Liver (tissue), 9 donors: Measurements from ENCODE around the gene PHACTR4. TPM values are rescaled to one million over a fixed set of nuclear protein-coding genes. Genes with fewer than 3 reads are reported as not detected.

ENCODE experiments used
- DNase-seq: peaks from one replicate; pipeline ENCODE4 v3.0.0-alpha.2; 2017; ENCODE audit warnings: low spot score
- H3K27ac ChIP-seq, 2 donors: one replicate each; pipeline ENCODE4 v1.7.0; 2013; ENCODE audit warnings: inconsistent platforms in 2 of 2, low read length in 2 of 2, control low read depth in 1 of 2, low read depth in 1 of 2, mild to moderate bottlenecking in 1 of 2
- H3K27me3 ChIP-seq, 4 donors: one replicate each; pipeline versions ENCODE4 v1.6.1 to v1.7.0; 2013; ENCODE audit warnings: low read length in 3 of 4, inconsistent platforms in 1 of 4, mild to moderate bottlenecking in 1 of 4, moderate library complexity in 1 of 4; ENCODE audit not compliant: control insufficient read depth in 4 of 4, insufficient read depth in 4 of 4
- H3K36me3 ChIP-seq, 4 donors: one replicate each; pipeline versions ENCODE4 v1.6.1 to v1.7.0; 2013; ENCODE audit warnings: low read length in 3 of 4, mild to moderate bottlenecking in 3 of 4, low read depth in 1 of 4, moderate library complexity in 1 of 4; ENCODE audit not compliant: control insufficient read depth in 4 of 4, insufficient read depth in 3 of 4
- H3K4me1 ChIP-seq, 4 donors: one replicate each; pipeline versions ENCODE4 v1.6.1 to v1.7.0; 2013; ENCODE audit warnings: low read length in 3 of 4, mild to moderate bottlenecking in 3 of 4, moderate library complexity in 1 of 4; ENCODE audit not compliant: control insufficient read depth in 4 of 4, insufficient read depth in 4 of 4
- H3K4me3 ChIP-seq, 3 donors: one replicate each; pipeline versions ENCODE4 v1.6.1 to v1.7.0; 2013; ENCODE audit warnings: low read length in 3 of 3, control low read depth in 1 of 3, low read depth in 1 of 3, mild to moderate bottlenecking in 1 of 3
- H3K9ac ChIP-seq, 2 donors: one replicate each; pipeline ENCODE4 v1.7.0; 2013; ENCODE audit warnings: low read length in 2 of 2, mild to moderate bottlenecking in 2 of 2, moderate library complexity in 2 of 2, control low read depth in 1 of 2, low read depth in 1 of 2
- H3K9me3 ChIP-seq, 4 donors: one replicate each; pipeline versions ENCODE4 v1.6.1 to v1.7.0; 2013; ENCODE audit warnings: low read length in 3 of 4; ENCODE audit not compliant: control insufficient read depth in 4 of 4
- CTCF ChIP-seq: fragments of 150-350 bp; IDR thresholded peaks from 2 replicates; pipeline ENCODE4 v1.5.1; 2017; ENCODE audit warnings: improper control_type of control experiment, low read depth, low read length; ENCODE audit not compliant: missing input control
- EGR1 ChIP-seq, 2 donors: IDR thresholded peaks; 2 replicates each; pipeline ENCODE4 v1.6.1; 2016 to 2018; ENCODE audit warnings: antibody characterized with exemption in 2 of 2, low read depth in 2 of 2
- FOXA1 ChIP-seq: IDR thresholded peaks from 2 replicates; pipeline ENCODE4 v1.6.1; 2016; ENCODE audit warnings: antibody characterized with exemption
- FOXA2 ChIP-seq: IDR thresholded peaks from 2 replicates; pipeline ENCODE4 v1.6.1; 2016; ENCODE audit warnings: antibody characterized with exemption
- GABPA ChIP-seq, 2 donors: IDR thresholded peaks in 1 of 2; conservative IDR thresholded peaks in 1 of 2; 2 replicates each; pipeline ENCODE4 v1.6.1; 2016; ENCODE audit warnings: antibody characterized with exemption in 2 of 2, mild to moderate bottlenecking in 1 of 2, moderate library complexity in 1 of 2
- JUND ChIP-seq, 2 donors: IDR thresholded peaks; 2 replicates each; pipeline ENCODE4 v1.6.1; 2016; ENCODE audit warnings: antibody characterized with exemption in 2 of 2
- MAX ChIP-seq: IDR thresholded peaks from 2 replicates; pipeline ENCODE4 v1.6.1; 2016; ENCODE audit warnings: antibody characterized with exemption
- NR2F2 ChIP-seq: IDR thresholded peaks from 2 replicates; pipeline ENCODE4 v1.6.1; 2016; ENCODE audit warnings: antibody characterized with exemption
- RAD21 ChIP-seq, 2 donors: IDR thresholded peaks; 2 replicates each; pipeline ENCODE4 v1.6.1; 2016; ENCODE audit warnings: antibody characterized with exemption in 2 of 2, mild to moderate bottlenecking in 2 of 2
- RXRA ChIP-seq, 2 donors: IDR thresholded peaks; 2 replicates each; pipeline ENCODE4 v1.6.1; 2017 to 2018; ENCODE audit warnings: antibody characterized with exemption in 2 of 2, mild to moderate bottlenecking in 1 of 2
- SP1 ChIP-seq: IDR thresholded peaks from 2 replicates; pipeline ENCODE4 v1.6.1; 2018; ENCODE audit warnings: antibody characterized with exemption, mild to moderate bottlenecking
- TAF1 ChIP-seq: conservative IDR thresholded peaks from 2 replicates; pipeline ENCODE4 v1.6.1; 2016; ENCODE audit warnings: antibody characterized with exemption, mild to moderate bottlenecking
- YY1 ChIP-seq: IDR thresholded peaks from 2 replicates; pipeline ENCODE4 v1.6.1; 2016; ENCODE audit warnings: antibody characterized with exemption, mild to moderate bottlenecking
- WGBS: extraction: QIAGEN DNeasy Blood & Tissue Kit; methylation state at CpG from one replicate; pipeline ENCODE4 v1.1.7; 2013; 5-methylcytosine and 5-hydroxymethylcytosine counted together
- polyA plus RNA-seq, 2 donors: library from polyadenylated mRNA; stranded (reverse) in 1 of 2; unstranded in 1 of 2; fragments of 200-250 nt in 1 of 2; fragments of >200 nt in 1 of 2; fragmentation: Nextera tagmentation in 1 of 2; extraction: Ambion mirVana in 1 of 2; gene quantifications; one replicate each; pipeline versions ENCODE4 v1.2.1 to v1.2.3, GENCODE V29; 2013 to 2015
- total RNA-seq, 2 donors: library from RNA; depleted of rRNA; stranded (reverse); fragments of >200 nt; gene quantifications; one replicate each; pipeline ENCODE4 v1.2.3, GENCODE V29; 2014
- TF ChIP-seq, protein P1 (sequence below): IDR thresholded peaks from 2 replicates; pipeline ENCODE4 v1.6.1; 2016; ENCODE audit warnings: antibody characterized with exemption
- donor health status: healthy.
- donor health status: healthy.
- donor health status: healthy.
- donor health status: healthy.
- donor health status: healthy.

Gene PHACTR4
- total and polyA plus RNA-seq, 4 donors, result 8.9 to 22.6 (median 10.8) TPM

GRCh38 chr1:28449904-28450303 is 80.4 kb downstream of the PHACTR4 start:
- 83% methylated on average over 1 of the region's 1 CpG for WGBS
- peaks cover 0 to 2% (median 0%) of the 10 kb centered on the region in 4 donors for H3K36me3 ChIP-seq
- no peak overlapping the region for H3K27ac ChIP-seq
- no peak overlapping the region for H3K9ac ChIP-seq
- H3K4me3 ChIP-seq, result no peak overlapping the region
- H3K9me3 ChIP-seq, result no peaks in the 10 kb centered on the region
- H3K4me1 ChIP-seq, result no peaks in the 10 kb centered on the region
- no peak for TF ChIP-seq TAF1
- no peak for TF ChIP-seq EGR1 (IDR thresholded peaks at IDR 0.05; ENCODE audit: low read depth in 2 of 2)
- TF ChIP-seq FOXA2, result no peak
- no peak for DNase-seq
- H3K27me3 ChIP-seq, result no peaks in the 10 kb centered on the region

DNA sequence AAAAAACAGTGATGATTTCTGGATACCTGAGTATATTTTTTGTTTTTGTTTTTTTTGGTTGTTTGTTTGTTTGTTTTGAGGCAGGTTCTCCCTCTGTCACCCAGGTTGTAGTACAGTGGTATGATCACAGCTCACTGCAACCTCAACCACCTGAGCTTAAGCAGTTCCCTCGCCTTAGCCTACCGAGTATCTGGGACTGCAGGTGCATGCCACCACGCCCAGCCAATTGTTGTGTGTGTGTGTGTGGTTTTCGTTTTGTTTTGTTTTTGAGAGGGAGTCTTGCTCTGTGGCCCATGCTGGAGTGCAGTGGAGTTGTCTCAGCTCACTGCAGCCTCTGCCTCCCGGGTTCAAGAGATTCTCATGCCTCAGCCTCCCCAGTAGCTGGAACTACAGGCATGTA is 81.0 kb downstream of the PHACTR4 start:
- Histone ChIP-seq H3K27me3 (no peaks in the 10 kb centered on the region), H3K4me3 (no peak overlapping the region), H3K36me3 (peaks cover 0 to 2% (median 0%) of the 10 kb centered on the region in 4 donors), H3K9me3 (no peaks in the 10 kb centered on the region), H3K4me1 (no peaks in the 10 kb centered on the region), H3K27ac (no peak overlapping the region), H3K9ac (no peak overlapping the region)
- WGBS, result 88% methylated on average over 5 of the region's 5 CpGs
- TF ChIP-seq SP1, result no peak
- no peak for TF ChIP-seq CTCF
- no peak for TF ChIP-seq MAX
- no peak for TF ChIP-seq NR2F2
- no peak for TF ChIP-seq RAD21 (IDR thresholded peaks at IDR 0.05)
- TF ChIP-seq FOXA1, result no peak
- no peak for TF ChIP-seq GABPA (IDR thresholded peaks at IDR 0.05 in 1 of 2, conservative IDR thresholded peaks at IDR 0.05 in 1 of 2)
- no peak for TF ChIP-seq YY1
- no peak for TF ChIP-seq TAF1
- TF ChIP-seq JUND (IDR thresholded peaks at IDR 0.05), result no peak
- TF ChIP-seq, protein P1, sequence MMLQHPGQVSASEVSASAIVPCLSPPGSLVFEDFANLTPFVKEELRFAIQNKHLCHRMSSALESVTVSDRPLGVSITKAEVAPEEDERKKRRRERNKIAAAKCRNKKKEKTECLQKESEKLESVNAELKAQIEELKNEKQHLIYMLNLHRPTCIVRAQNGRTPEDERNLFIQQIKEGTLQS, result no peak
- no peak for TF ChIP-seq RXRA (IDR thresholded peaks at IDR 0.05)
- DNase-seq, result no peak

DNA sequence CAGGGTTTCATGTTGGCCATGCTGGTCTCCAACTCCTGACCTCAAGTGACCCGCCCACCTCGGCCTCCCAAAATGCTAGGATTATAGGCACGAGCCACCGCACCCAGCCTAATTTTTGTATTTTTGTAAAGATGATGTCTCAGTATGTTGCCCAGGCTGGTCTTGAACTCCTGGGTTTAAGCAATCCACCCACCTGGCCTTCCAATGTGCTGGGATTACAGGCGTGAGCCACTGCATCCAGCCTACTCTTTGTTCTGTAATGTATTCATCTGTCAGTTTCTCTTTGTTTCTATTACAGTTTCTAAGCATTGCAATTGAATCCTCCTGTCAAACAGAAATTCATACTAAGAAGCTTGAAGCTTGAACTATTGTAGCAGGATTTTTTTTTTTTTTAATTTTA is 81.5 kb downstream of the PHACTR4 start:
- Histone ChIP-seq H3K9ac (no peak overlapping the region), H3K9me3 (no peaks in the 10 kb centered on the region), H3K27ac (no peak overlapping the region), H3K36me3 (peaks cover 0 to 2% (median 0%) of the 10 kb centered on the region in 4 donors), H3K4me1 (no peaks in the 10 kb centered on the region), H3K4me3 (no peak overlapping the region), H3K27me3 (no peaks in the 10 kb centered on the region)
- no peak for DNase-seq
- TF ChIP-seq, protein P1, result no peak
- TF ChIP-seq SP1 (no peak), CTCF (no peak), YY1 (no peak), MAX (no peak), GABPA (IDR thresholded peaks at IDR 0.05 in 1 of 2, conservative IDR thresholded peaks at IDR 0.05 in 1 of 2) (no peak)
- over 99% methylated on average over 5 of the region's 5 CpGs for WGBS
